Endothelial cell of umbilical vein (primary cell): ENCODE measurements around the gene DCUN1D2. TPM values are rescaled to one million over a fixed set of nuclear protein-coding genes. Genes with fewer than 3 reads are reported as not detected.

Experiments used
- BruUV-seq: library from RNA; stranded (reverse); fragments of 400-500 nt; replicated peaks from 2 replicates; lab custom pipeline; 2021; lab: Mats Ljungman, UMichigan
- CTCF ChIA-PET: fragments of 300-600, 350-600 bp; sonication (Branson Sonifier 250); formaldehyde crosslinking; loops from one replicate; lab custom pipeline; 2021; ENCODE audit warnings: antibody characterized with exemption, inconsistent platforms; lab: Charles Lee
- POLR2A ChIA-PET: fragments of 300-600, 350-600 bp; sonication (Branson Sonifier 250); formaldehyde crosslinking; loops from one replicate; lab custom pipeline; 2021; ENCODE audit warnings: antibody characterized with exemption, inconsistent platforms; lab: Charles Lee
- DNase-seq: peaks from one replicate; pipeline ENCODE4 v3.0.0-alpha.2; 2011; ENCODE audit warnings: low read depth, low spot score
- FAIRE-seq: peaks from 2 replicates; lab custom pipeline; 2011; peaks lifted over from hg19 to GRCh38; lab: Jason Lieb, UNC
- H2AFZ ChIP-seq: 2 replicates; pipeline ENCODE4 v1.6.0; 2012; ENCODE audit warnings: low read depth, low read length, control low read depth, inconsistent platforms
- H3K27ac ChIP-seq: 2 replicates; pipeline ENCODE4 v1.5.1; 2011; ENCODE audit warnings: low read depth, mild to moderate bottlenecking, control low read depth, low read length, moderate library complexity; ENCODE audit not compliant: insufficient read depth
- H3K27me3 ChIP-seq, 2 experiments: 2 replicates each; pipeline versions ENCODE4 v1.6.0 to v1.6.1; 2011; ENCODE audit warnings: low read length in 2 of 2, mixed read lengths in 1 of 2; ENCODE audit not compliant: control insufficient read depth in 2 of 2, insufficient read depth in 2 of 2
- H3K36me3 ChIP-seq, 2 experiments: 2 replicates in 1 of 2; 3 replicates in 1 of 2; pipeline ENCODE4 v1.5.1; 2011; ENCODE audit warnings: low read length in 2 of 2, mild to moderate bottlenecking in 1 of 2, moderate library complexity in 1 of 2; ENCODE audit not compliant: control insufficient read depth in 2 of 2, insufficient read depth in 2 of 2; ENCODE audit errors: extremely low read depth in 1 of 2
- H3K4me1 ChIP-seq: 3 replicates; pipeline ENCODE4 v1.5.1; 2011; ENCODE audit warnings: mild to moderate bottlenecking, low read length; ENCODE audit not compliant: control insufficient read depth, insufficient read depth; ENCODE audit errors: extremely low read depth
- H3K4me2 ChIP-seq: 2 replicates; pipeline ENCODE4 v1.6.1; 2011; ENCODE audit warnings: low read length, control low read depth, mixed read lengths; ENCODE audit not compliant: insufficient read depth
- H3K4me3 ChIP-seq, 3 experiments: fragments of 200-600 bp in 1 of 3; sonication (generic), shearing (Covaris generic) in 1 of 3; replicated peaks in 1 of 3; 2 replicates each; pipeline ENCODE4 v1.5.1; 2011 to 2016; ENCODE audit warnings: control low read depth in 3 of 3, low read length in 3 of 3, mild to moderate bottlenecking in 2 of 3, inconsistent platforms in 1 of 3, low read depth in 1 of 3, moderate library complexity in 1 of 3; ENCODE audit not compliant: insufficient read depth in 1 of 3
- H3K79me2 ChIP-seq: 2 replicates; pipeline ENCODE4 v1.6.0; 2012; ENCODE audit warnings: low read length, inconsistent platforms; ENCODE audit not compliant: control insufficient read depth, insufficient read depth
- H3K9ac ChIP-seq: replicated peaks from 2 replicates; pipeline ENCODE3; 2011; ENCODE audit warnings: low read length, control low read depth; ENCODE audit not compliant: insufficient read depth; ENCODE audit errors: extremely low read depth
- H3K9me1 ChIP-seq: replicated peaks from 3 replicates; pipeline ENCODE4 v1.6.0; 2011; ENCODE audit warnings: mild to moderate bottlenecking, low read length; ENCODE audit not compliant: control insufficient read depth, insufficient read depth; ENCODE audit errors: extremely low read depth
- H3K9me3 ChIP-seq: replicated peaks from 2 replicates; pipeline ENCODE4 v1.5.1; 2012; ENCODE audit warnings: low read length, inconsistent platforms; ENCODE audit not compliant: control insufficient read depth, insufficient read depth
- H4K20me1 ChIP-seq: replicated peaks from 2 replicates; pipeline ENCODE3; 2011; ENCODE audit warnings: mild to moderate bottlenecking, low read length; ENCODE audit not compliant: control insufficient read depth, insufficient read depth; ENCODE audit errors: extremely low read depth
- EZH2 ChIP-seq: IDR thresholded peaks from 2 replicates; pipeline ENCODE4 v1.6.1; 2012; ENCODE audit warnings: borderline replicate concordance, low read depth, mild to moderate bottlenecking, moderate library complexity, low read length, inconsistent platforms; ENCODE audit not compliant: severe bottlenecking
- MYC ChIP-seq: IDR thresholded peaks from one replicate; pipeline ENCODE4 v1.6.1; 2011; ENCODE audit warnings: mild to moderate bottlenecking, low read depth, low read length
- POLR2A ChIP-seq: IDR thresholded peaks from 2 replicates; pipeline ENCODE4 v1.6.1; 2012; ENCODE audit warnings: low read depth, mild to moderate bottlenecking, control low read depth, low read length
- POLR2AphosphoS5 ChIP-seq: IDR thresholded peaks from 2 replicates; pipeline ENCODE4 v1.6.1; 2012; ENCODE audit warnings: low read depth, mild to moderate bottlenecking, control low read depth, low read length, moderate library complexity; ENCODE audit not compliant: insufficient read depth
- dilution Hi-C: fragments of 300-500 bp; cut with MboI; formaldehyde crosslinking; loops from one replicate; pipeline ENCODE4 v1.15.0; 2019; ENCODE audit warnings: low sequenced_read_pairs; ENCODE audit not compliant: extremely low pct_ligation_motif_present
- intact Hi-C: fragments of 100-400 bp; cut with micrococcal nuclease; formaldehyde crosslinking; loops from one replicate; pipeline ENCODE4 v1.10.0; 2022
- polyA plus RNA-seq, 4 experiments: library from polyadenylated mRNA; depleted of rRNA in 3 of 4; stranded (reverse) in 3 of 4; unstranded in 1 of 4; fragments of >200 nt; gene quantifications; 2 replicates each; pipeline versions ENCODE4 v1.2.1 to v1.2.3, GENCODE V29; 2011 to 2012; ENCODE audit warnings: missing spikeins in 1 of 4
- total RNA-seq: library from RNA; stranded (reverse); gene quantifications from 2 replicates; pipeline ENCODE4 v1.2.3, GENCODE V29; 2021
- TF ChIP-seq, protein P1 (sequence below): IDR thresholded peaks from 2 replicates; pipeline ENCODE4 v1.6.1; 2011; ENCODE audit not compliant: insufficient read depth, insufficient read length

Gene DCUN1D2
- total and polyA plus RNA-seq, 2 donors (not counting 3 experiments of a cell fraction or from before 2014, with no cell fraction given), result 10.5 to 24.9 TPM

DNA sequence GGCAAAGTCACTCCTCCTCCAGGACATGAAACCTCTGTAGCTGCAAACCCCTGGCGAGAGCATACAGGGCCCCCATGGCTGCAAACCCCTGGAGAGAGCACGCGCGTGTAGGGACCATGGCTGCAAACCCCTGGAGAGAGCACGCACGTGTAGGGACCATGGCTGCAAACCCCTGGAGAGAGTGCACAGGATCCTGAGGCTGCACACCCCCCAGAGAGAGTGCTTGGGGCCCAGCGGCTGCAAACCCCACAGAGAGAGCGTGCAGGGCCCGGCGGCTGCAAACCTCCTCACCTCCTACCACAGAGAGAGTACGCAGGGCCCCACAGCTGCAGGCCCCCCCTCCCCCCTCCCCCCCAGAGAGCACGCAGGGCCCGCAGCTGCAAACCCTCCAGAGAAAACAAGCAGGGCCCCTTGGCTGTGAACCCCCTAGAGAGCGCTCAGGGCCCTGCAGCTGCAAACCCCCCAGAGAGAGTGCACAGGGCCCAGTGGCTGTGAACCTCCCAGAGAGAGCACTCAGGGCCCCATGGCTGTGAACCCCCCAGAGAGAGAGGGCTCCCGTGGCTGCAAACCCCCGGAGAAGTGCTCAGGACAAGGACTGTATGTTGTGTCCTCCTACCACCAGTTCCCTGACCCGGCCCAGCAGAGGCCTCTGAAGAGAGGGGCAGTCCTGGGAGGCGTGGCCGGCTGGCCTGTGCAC, 44.6 kb downstream of the DCUN1D2 start:
- TF ChIP-seq MYC (no peak), EZH2 (no peak), POLR2A (no peak)
- TF ChIP-seq, protein P1, sequence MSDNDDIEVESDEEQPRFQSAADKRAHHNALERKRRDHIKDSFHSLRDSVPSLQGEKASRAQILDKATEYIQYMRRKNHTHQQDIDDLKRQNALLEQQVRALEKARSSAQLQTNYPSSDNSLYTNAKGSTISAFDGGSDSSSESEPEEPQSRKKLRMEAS, result no peak
- no peak overlapping the region for H2AFZ ChIP-seq
- no peaks in the 10 kb centered on the region for H3K27me3 ChIP-seq
- H3K4me1 ChIP-seq, result peaks cover 4% of the 10 kb centered on the region
- dilution Hi-C loops, result no loop called here
- intact Hi-C loops, result no loop called here
- no peaks in the 10 kb centered on the region for H3K79me2 ChIP-seq
- CTCF ChIA-PET, result interaction anchor here (2.3 kb wide), 1 partner anchor 116 kb away, joined by 8 read pairs; no protein-coding TSS in a partner anchor
- H3K9me1 ChIP-seq, result no peaks in the 10 kb centered on the region
- FAIRE-seq, result no peak
- no peak overlapping the region for H3K9ac ChIP-seq
- no peak overlapping the region for H3K4me2 ChIP-seq
- no peaks in the 10 kb centered on the region for H3K9me3 ChIP-seq
- no peaks in the 10 kb centered on the region for H4K20me1 ChIP-seq
- DNase-seq, result no peak
- H3K27ac ChIP-seq, result no peak overlapping the region
- H3K4me3 ChIP-seq, result no peak overlapping the region
- H3K36me3 ChIP-seq, result no peaks in the 10 kb centered on the region
- no TSS peak for BruUV-seq
- POLR2A ChIA-PET, result no interaction called here

DNA sequence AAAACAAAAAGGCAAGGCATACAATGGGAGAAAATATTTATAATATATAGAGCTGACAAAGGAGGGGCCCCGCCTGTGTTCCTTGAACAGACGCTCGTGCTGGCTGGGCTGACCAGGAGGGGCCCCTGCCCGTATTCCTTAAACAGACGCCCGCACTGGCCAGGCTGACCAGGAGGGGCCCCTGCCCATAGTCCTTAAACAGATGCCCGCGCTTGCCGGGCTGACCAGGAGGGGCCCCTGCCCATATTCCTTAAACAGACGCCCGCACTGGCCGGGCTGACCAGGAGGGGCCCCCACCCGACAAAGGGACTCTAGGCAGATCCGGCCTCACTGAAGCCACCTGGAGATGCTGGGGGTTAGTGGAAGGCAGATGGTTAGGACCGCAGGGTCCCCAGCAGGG, 46.5 kb downstream of the DCUN1D2 start:
- Histone ChIP-seq H2AFZ (no peak overlapping the region), H3K4me3 (no peak overlapping the region), H3K36me3 (no peaks in the 10 kb centered on the region), H3K9me1 (no peaks in the 10 kb centered on the region), H4K20me1 (no peaks in the 10 kb centered on the region), H3K4me1 (no peaks in the 10 kb centered on the region), H3K9me3 (no peaks in the 10 kb centered on the region), H3K27ac (no peak overlapping the region), H3K4me2 (no peak overlapping the region), H3K9ac (no peak overlapping the region), H3K27me3 (no peaks in the 10 kb centered on the region), H3K79me2 (no peaks in the 10 kb centered on the region)
- intact Hi-C loops, result no loop called here
- BruUV-seq, result no TSS peak
- no peak for DNase-seq
- dilution Hi-C loops, result no loop called here
- TF ChIP-seq POLR2A (no peak), EZH2 (no peak), MYC (no peak), POLR2AphosphoS5 (no peak)
- TF ChIP-seq, protein P1, result no peak
- FAIRE-seq, result no peak
- ChIA-PET CTCF (interaction anchor here (2.3 kb wide), 1 partner anchor 118 kb away, joined by 8 read pairs; no protein-coding TSS in a partner anchor), POLR2A (no interaction called here)
